Karpas-422 (cell line): ENCODE data around the gene PCDHGC5. TPM values are rescaled to one million over a fixed set of nuclear protein-coding genes. Genes with fewer than 3 reads are reported as not detected.

Experiments
- DNase-seq: peaks from one replicate; pipeline ENCODE4 v3.0.0-alpha.2; 2015
- H2AFZ ChIP-seq: fragments of 200-600 bp; sonication (generic); 2 replicates; pipeline ENCODE4 v1.6.1; 2014; ENCODE audit warnings: antibody characterized with exemption, low read length, mixed read lengths
- H3K27ac ChIP-seq: fragments of 200-600 bp; sonication (generic); 2 replicates; pipeline ENCODE4 v1.5.1; 2014; ENCODE audit warnings: mild to moderate bottlenecking, low read length, moderate library complexity
- H3K27me3 ChIP-seq: fragments of 200-600 bp; sonication (generic); 2 replicates; pipeline ENCODE4 v1.6.1; 2014; ENCODE audit warnings: low read length, mixed read lengths
- H3K36me3 ChIP-seq: fragments of 200-600 bp; sonication (generic); 2 replicates; pipeline ENCODE4 v1.6.1; 2014; ENCODE audit warnings: low read length, mixed read lengths; ENCODE audit not compliant: insufficient read depth
- H3K4me1 ChIP-seq: fragments of 200-600 bp; sonication (generic); 2 replicates; pipeline ENCODE4 v1.6.1; 2014; ENCODE audit warnings: mild to moderate bottlenecking, low read length, mixed read lengths
- H3K4me2 ChIP-seq: fragments of 200-600 bp; sonication (generic); 2 replicates; pipeline ENCODE4 v1.6.1; 2014; ENCODE audit warnings: low read length, low read depth, mild to moderate bottlenecking; ENCODE audit not compliant: poor library complexity, severe bottlenecking
- H3K4me3 ChIP-seq: fragments of 200-600 bp; sonication (generic); 2 replicates; pipeline ENCODE4 v1.5.1; 2014; ENCODE audit warnings: mild to moderate bottlenecking, antibody characterized with exemption, low read length, mixed read lengths
- H3K79me2 ChIP-seq: fragments of 200-600 bp; sonication (generic); 2 replicates; pipeline ENCODE4 v1.6.1; 2014; ENCODE audit warnings: mild to moderate bottlenecking, low read length, mixed read lengths
- H3K9ac ChIP-seq: fragments of 200-600 bp; sonication (generic); 2 replicates; pipeline ENCODE4 v1.6.0; 2014; ENCODE audit warnings: low read length
- H3K9me2 ChIP-seq: fragments of 200-600 bp; sonication (generic), shearing (Covaris generic); replicated peaks from 2 replicates; pipeline ENCODE4 v1.6.0; 2014; ENCODE audit warnings: mild to moderate bottlenecking, low read length, moderate library complexity; ENCODE audit not compliant: insufficient read depth
- H3K9me3 ChIP-seq: fragments of 300-700, 200-600 bp; sonication (generic); 2 replicates; pipeline ENCODE4 v1.6.1; 2014; ENCODE audit warnings: low read length, mixed read lengths
- H4K20me1 ChIP-seq: fragments of 200-600 bp; sonication (generic); 2 replicates; pipeline ENCODE4 v1.6.1; 2014; ENCODE audit warnings: mild to moderate bottlenecking, antibody characterized with exemption, low read length, low read depth; ENCODE audit not compliant: insufficient read depth
- total RNA-seq: library from RNA; depleted of rRNA; stranded (reverse); fragments of >200 nt; shearing (Covaris generic); gene quantifications from 2 replicates; pipeline ENCODE4 v1.2.3, GENCODE V29; 2014; ENCODE audit warnings: low replicate concordance

PCDHGC5 gene
- total RNA-seq, 1 experiment from 2014 or later = 5.1 TPM

DNA sequence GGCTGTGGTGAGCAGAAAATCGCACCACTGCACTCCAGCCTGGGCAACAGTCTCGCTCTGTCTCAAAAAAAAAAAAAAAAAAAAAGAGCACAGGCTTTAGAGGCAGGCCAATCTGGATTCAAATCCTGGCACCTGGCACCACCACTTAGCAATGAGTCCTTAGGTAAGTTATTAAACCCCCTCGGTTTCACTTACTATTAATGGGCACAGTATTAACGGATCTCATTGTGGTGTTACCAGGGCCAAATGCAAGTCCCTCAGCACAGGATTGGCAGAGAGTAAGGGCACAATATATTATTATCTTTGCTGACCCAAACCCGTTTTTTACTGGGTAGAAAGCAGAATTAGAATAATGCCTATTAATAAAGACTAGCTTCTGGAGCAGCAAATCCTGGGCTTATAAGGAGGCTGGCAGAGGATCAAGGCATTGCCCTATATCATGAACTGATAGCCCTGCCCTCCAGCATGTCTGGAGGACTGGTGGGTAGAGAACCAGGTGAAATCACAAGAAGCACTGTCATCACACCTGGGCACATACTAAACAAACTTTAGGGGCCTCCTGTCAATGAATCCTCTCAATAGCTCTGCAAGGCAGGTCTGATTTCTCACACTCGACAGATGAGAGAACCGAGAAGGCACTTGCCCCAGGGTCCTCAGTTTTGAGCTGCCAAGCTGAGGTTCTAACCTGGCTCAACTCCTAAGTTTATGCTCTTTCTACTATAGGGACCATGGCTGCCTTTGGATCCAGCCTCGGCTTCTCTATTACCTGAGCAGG, 17.7 kb downstream of the PCDHGC5 start:
- H3K27me3 ChIP-seq = no peaks in the 10 kb centered on the region

DNA sequence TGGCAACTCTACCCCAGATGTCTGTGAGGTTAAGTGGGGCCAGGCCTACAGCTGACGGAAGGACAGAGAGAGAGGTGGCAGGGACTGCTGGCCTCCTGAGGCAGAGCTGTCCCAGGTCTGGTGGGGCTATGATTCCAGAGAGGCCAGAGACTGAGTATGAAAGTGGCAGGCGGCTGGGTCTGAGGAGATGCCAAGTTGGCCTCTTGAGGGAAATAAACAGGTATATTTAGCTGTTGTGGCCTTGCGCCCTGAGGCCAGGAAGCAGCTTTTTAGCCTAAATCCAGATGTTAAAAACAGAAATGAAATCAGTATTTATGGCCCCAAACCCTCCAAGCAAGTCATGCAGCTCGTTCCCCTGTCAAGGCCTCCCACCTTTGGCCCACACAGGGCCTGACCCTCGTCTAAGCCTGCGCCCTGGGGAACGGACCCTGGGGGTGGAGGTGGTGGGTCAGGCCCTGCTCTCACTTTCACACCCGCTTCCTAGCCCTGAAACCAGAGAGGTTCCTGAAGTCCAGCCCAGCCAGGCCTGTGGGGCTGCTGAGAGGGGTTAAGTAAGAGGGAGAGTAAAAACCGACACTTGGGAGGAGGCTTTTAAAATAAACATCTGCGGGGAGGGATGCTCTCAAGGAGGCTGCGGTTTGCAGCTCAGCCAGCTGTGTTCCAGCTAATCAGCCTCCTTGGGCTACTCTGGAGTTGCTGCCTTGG, 18.7 kb downstream of the PCDHGC5 start:
- peak overlapping the region; percentile 68 for H3K4me3 ChIP-seq
- DNase-seq = peak; percentile 93
- no peaks in the 10 kb centered on the region for H4K20me1 ChIP-seq
- no peaks in the 10 kb centered on the region for H3K9me2 ChIP-seq
- peak overlapping the region; percentile 100 for H3K27ac ChIP-seq
- no peaks in the 10 kb centered on the region for H3K27me3 ChIP-seq
- no peaks in the 10 kb centered on the region for H3K9me3 ChIP-seq
- H2AFZ ChIP-seq = no peak overlapping the region
- peak overlapping the region; percentile 92 for H3K9ac ChIP-seq
- H3K4me1 ChIP-seq = peaks cover 94% of the 10 kb centered on the region
- H3K36me3 ChIP-seq = peaks cover 31% of the 10 kb centered on the region
- H3K4me2 ChIP-seq = peak overlapping the region; percentile 78
- H3K79me2 ChIP-seq = peaks cover 7% of the 10 kb centered on the region

More for the DNA sequence above, 17.7 kb downstream of the PCDHGC5 start:
- peak overlapping the region; percentile 100 for H3K27ac ChIP-seq
- no peak overlapping the region for H2AFZ ChIP-seq
- H3K4me1 ChIP-seq = peaks cover 85% of the 10 kb centered on the region
- H3K9me3 ChIP-seq = no peaks in the 10 kb centered on the region
- no peaks in the 10 kb centered on the region for H4K20me1 ChIP-seq
- DNase-seq = peak; percentile 74
- H3K36me3 ChIP-seq = peaks cover 25% of the 10 kb centered on the region
- H3K79me2 ChIP-seq = peaks cover 10% of the 10 kb centered on the region
- H3K4me3 ChIP-seq = peak overlapping the region; percentile 31; the same call in 1 of the 2 replicates
- H3K9ac ChIP-seq = peak overlapping the region; percentile 92
- H3K4me2 ChIP-seq = peak overlapping the region; percentile 78
- H3K9me2 ChIP-seq = no peaks in the 10 kb centered on the region

DNA sequence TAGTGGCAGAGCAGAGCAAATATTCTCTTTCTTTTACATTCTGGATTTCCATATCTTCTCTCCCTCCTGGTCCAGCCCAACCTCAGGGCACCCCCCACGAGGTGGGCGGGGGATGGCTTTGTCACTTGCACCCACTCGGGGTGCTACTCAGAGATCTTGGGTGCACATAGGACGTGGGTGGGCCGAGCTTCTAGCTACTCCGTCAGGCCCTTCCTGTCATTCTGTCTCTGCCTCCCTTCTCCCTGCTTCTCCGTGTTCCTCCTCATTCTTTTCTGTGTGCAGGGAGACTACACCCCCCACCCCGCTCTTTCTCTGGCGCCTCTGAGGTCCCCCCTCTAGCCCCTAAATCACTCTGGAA, 19.5 kb downstream of the PCDHGC5 start:
- Histone ChIP-seq H3K27me3 (no peaks in the 10 kb centered on the region), H2AFZ (no peak overlapping the region), H3K27ac (peak overlapping the region; percentile 100), H4K20me1 (no peaks in the 10 kb centered on the region), H3K9ac (peak overlapping the region; percentile 92), H3K9me3 (no peaks in the 10 kb centered on the region), H3K36me3 (peaks cover 31% of the 10 kb centered on the region), H3K4me1 (peaks cover 100% of the 10 kb centered on the region), H3K79me2 (peaks cover 7% of the 10 kb centered on the region), H3K9me2 (no peaks in the 10 kb centered on the region), H3K4me2 (peak overlapping the region; percentile 78), H3K4me3 (peak overlapping the region; percentile 68)
- peak; percentile 80 for DNase-seq

- Histone ChIP-seq H4K20me1 (no peaks in the 10 kb centered on the region), H3K27ac (peak overlapping the region; percentile 100), H3K9me2 (no peaks in the 10 kb centered on the region), H3K36me3 (peaks cover 26% of the 10 kb centered on the region), H3K4me3 (peak overlapping the region; percentile 68), H3K9me3 (no peaks in the 10 kb centered on the region), H3K79me2 (peaks cover 3% of the 10 kb centered on the region; the same call in 1 of the 2 replicates), H3K9ac (peak overlapping the region; percentile 92), H3K4me1 (peaks cover 100% of the 10 kb centered on the region), H3K27me3 (no peaks in the 10 kb centered on the region), H2AFZ (no peak overlapping the region), H3K4me2 (peak overlapping the region; percentile 78)
- peak; percentile 86 for DNase-seq
Observed at GRCh38 chr5:141508798-141509611, 20.1 kb downstream of the PCDHGC5 start.

DNA sequence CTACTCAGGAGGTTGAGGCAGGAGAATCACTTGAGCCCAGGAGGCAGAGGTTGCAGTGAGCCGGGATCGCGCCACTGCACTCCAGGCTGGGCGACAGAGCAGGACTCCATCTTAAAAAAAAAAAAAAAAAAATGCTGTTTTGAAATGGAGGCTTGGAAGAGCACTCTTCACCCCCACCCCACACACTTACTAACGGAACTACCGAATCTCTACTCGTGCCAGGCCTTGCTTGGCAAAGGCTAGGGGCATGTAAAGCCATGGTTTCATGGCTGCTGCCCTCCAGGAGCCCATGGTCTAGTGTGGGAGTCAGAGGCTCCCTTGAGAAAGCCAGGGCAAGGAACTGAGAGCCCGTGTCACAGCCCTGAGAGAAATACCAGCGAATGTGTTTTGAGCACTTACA, 21.3 kb downstream of the PCDHGC5 start:
- Histone ChIP-seq H3K4me2 (peak overlapping the region; percentile 78), H3K4me3 (peak overlapping the region; percentile 68), H3K4me1 (peaks cover 100% of the 10 kb centered on the region), H3K9me3 (no peaks in the 10 kb centered on the region), H3K79me2 (0 out of 2 replicates have a peak, but pooled peaks cover 3% of the 10 kb centered on the region), H3K9me2 (no peaks in the 10 kb centered on the region), H4K20me1 (no peaks in the 10 kb centered on the region), H2AFZ (no peak overlapping the region), H3K9ac (peak overlapping the region; percentile 92), H3K36me3 (peaks cover 15% of the 10 kb centered on the region), H3K27me3 (no peaks in the 10 kb centered on the region), H3K27ac (peak overlapping the region; percentile 100)
- peak; percentile 82 for DNase-seq

GRCh38 chr5:141510850-141511601, 22.1 kb downstream of the PCDHGC5 start:
- Histone ChIP-seq H3K36me3 (peaks cover 7% of the 10 kb centered on the region), H3K79me2 (no peaks in the 10 kb centered on the region), H3K9me2 (no peaks in the 10 kb centered on the region), H3K4me1 (peaks cover 100% of the 10 kb centered on the region), H3K27ac (peak overlapping the region; percentile 100), H3K27me3 (no peaks in the 10 kb centered on the region), H3K4me2 (peak overlapping the region; percentile 78), H3K9ac (peak overlapping the region; percentile 92), H4K20me1 (no peaks in the 10 kb centered on the region), H3K4me3 (peak overlapping the region; percentile 68), H2AFZ (no peak overlapping the region), H3K9me3 (no peaks in the 10 kb centered on the region)
- peak; percentile 98 for DNase-seq

- H3K27ac ChIP-seq = peak overlapping the region; percentile 100
- peak overlapping the region; percentile 87 for H3K9ac ChIP-seq
- no peak overlapping the region for H2AFZ ChIP-seq
- peak overlapping the region; percentile 60 for H3K4me2 ChIP-seq
- H4K20me1 ChIP-seq = no peaks in the 10 kb centered on the region
- peak; percentile 52 for DNase-seq
- H3K27me3 ChIP-seq = no peaks in the 10 kb centered on the region
- H3K9me2 ChIP-seq = no peaks in the 10 kb centered on the region
- H3K4me3 ChIP-seq = peak overlapping the region; percentile 30; the same call in 1 of the 2 replicates
- peaks cover 12% of the 10 kb centered on the region for H3K36me3 ChIP-seq
- H3K4me1 ChIP-seq = peaks cover 100% of the 10 kb centered on the region
- no peaks in the 10 kb centered on the region for H3K9me3 ChIP-seq
- no peaks in the 10 kb centered on the region for H3K79me2 ChIP-seq
Observed at GRCh38 chr5:141511771-141512325, 23.0 kb downstream of the PCDHGC5 start.
